GM12892 (cell line): ENCODE results near the gene PLAAT4.

Experiments
- POLR2A ChIP-seq: IDR thresholded peaks from 2 replicates; pipeline ENCODE4 v1.6.1; 2011; ENCODE audit warnings: low read depth, low read length, control low read depth
- POLR2AphosphoS5 ChIP-seq: IDR thresholded peaks from 2 replicates; pipeline ENCODE4 v1.6.1; 2011; ENCODE audit warnings: low read depth, low read length, control low read depth

GRCh38 chr11:63507511-63507910 is 29.1 kb upstream of the PLAAT4 start:
- no peak for TF ChIP-seq POLR2A
- TF ChIP-seq POLR2AphosphoS5, result no peak
